Right atrium auricular region (tissue), 2 donors: Measurements from ENCODE around the gene C5orf58. TPM values are rescaled to one million over a fixed set of nuclear protein-coding genes. Genes with fewer than 3 reads are reported as not detected.

Source experiments
- DNase-seq: peaks from one replicate; pipeline ENCODE4 v3.0.0-alpha.2; 2019; ENCODE audit warnings: low spot score
- H3K27ac ChIP-seq, 2 donors: fragments of 200-600 bp; sonication (generic); 1 replicate in 1 of 2; 2 replicates in 1 of 2; pipeline ENCODE4 v1.5.1; 2016 to 2019
- H3K27me3 ChIP-seq, 2 donors: fragments of 200-600 bp; sonication (generic); one replicate each; pipeline versions ENCODE4 v1.5.1 to v1.6.0; 2017 to 2019
- H3K36me3 ChIP-seq: fragments of 200-600 bp; sonication (generic); one replicate; pipeline ENCODE4 v1.5.1; 2016
- H3K4me1 ChIP-seq, 2 donors: fragments of 200-600 bp; sonication (generic); one replicate each; pipeline versions ENCODE4 v1.5.1 to v1.6.0; 2017 to 2019
- H3K4me3 ChIP-seq, 2 donors: fragments of 200-600 bp; sonication (generic); 1 replicate in 1 of 2; 2 replicates in 1 of 2; pipeline ENCODE4 v1.5.1; 2017 to 2019; ENCODE audit warnings: mild to moderate bottlenecking in 1 of 2, moderate library complexity in 1 of 2
- H3K9me3 ChIP-seq, 2 donors: fragments of 200-600 bp; sonication (generic); one replicate each; pipeline ENCODE4 v1.5.1; 2019
- CTCF ChIP-seq, 2 donors: fragments of 200-600 bp; sonication (generic); IDR thresholded peaks; one replicate each; pipeline ENCODE4 v1.5.1; 2019; ENCODE audit warnings: antibody characterized with exemption in 2 of 2
- total RNA-seq, 2 donors: library from RNA; depleted of rRNA; stranded (reverse); fragments of >200 nt; gene quantifications; one replicate each; pipeline ENCODE4 v1.1.0, GENCODE V29; 2016

Gene C5orf58
- total RNA-seq, 2 donors from 2014 or later = not detected

DNA sequence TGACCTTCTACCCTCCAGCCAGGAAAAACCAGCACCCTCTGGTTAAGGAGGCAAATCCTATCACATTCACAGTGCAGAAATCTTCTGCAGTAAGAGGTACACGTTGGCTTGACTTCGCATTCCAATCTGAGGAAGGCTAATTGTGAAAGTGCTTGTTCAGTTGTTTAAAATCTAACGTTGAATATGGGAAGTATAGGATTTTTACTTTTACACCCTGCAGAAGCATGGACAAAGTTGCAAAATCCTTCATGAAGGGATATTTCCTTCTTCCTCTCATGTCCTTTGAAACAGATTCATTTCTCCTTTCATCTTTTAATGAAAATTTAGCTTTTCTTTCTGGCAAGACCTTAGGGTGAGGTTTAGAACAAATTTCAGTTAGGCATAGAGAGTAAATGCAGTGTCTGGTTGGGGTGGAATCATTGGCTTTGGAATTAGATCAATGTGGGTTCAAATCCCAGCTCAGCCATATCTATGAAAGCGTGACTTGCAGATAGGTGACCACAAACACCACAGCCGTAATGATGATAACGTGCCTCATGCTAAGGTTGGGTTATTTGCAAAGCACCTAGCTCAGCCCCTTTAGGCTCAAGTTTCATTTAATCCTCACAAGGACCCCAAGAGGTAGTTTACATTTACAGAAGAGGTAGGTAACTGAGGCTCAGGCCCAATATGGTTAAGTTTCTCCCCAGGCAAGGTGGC, 42.2 kb upstream of the C5orf58 start:
- Histone ChIP-seq H3K4me1 (no peaks in the 10 kb centered on the region), H3K27ac (no peak overlapping the region), H3K27me3 (no peaks in the 10 kb centered on the region), H3K9me3 (no peaks in the 10 kb centered on the region), H3K36me3 (no peaks in the 10 kb centered on the region), H3K4me3 (no peak overlapping the region)
- TF ChIP-seq CTCF (IDR thresholded peaks at IDR 0.05) = no peak
- no peak for DNase-seq

GRCh38 chr5:170192829-170193228, 40.0 kb upstream of the C5orf58 start:
- DNase-seq = no peak
- Histone ChIP-seq H3K4me1 (no peaks in the 10 kb centered on the region), H3K36me3 (no peaks in the 10 kb centered on the region), H3K27me3 (no peaks in the 10 kb centered on the region), H3K4me3 (no peak overlapping the region), H3K9me3 (no peaks in the 10 kb centered on the region), H3K27ac (no peak overlapping the region)
- no peak for TF ChIP-seq CTCF (IDR thresholded peaks at IDR 0.05)

DNA sequence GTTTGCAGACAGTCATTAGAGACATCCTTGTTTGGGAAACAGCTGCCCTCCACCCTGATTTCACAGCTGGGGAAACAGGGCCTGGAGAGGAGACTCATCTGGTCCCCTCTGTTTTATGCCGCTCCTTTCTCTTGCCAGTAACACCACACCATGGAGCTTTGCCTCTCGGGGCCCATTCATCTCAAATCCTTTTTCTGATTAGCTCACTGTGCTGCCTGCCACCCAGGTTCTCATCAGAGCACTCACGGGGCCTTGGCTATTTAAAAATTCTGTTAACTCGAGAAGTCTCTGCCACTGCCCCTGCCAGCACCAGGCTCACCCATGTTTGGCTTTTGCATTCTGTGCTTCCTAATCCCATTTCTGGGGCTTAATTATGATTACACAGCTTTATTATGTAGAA, 36.8 kb upstream of the C5orf58 start:
- no peak overlapping the region for H3K4me3 ChIP-seq
- H3K27me3 ChIP-seq = no peaks in the 10 kb centered on the region
- H3K27ac ChIP-seq = no peak overlapping the region
- DNase-seq = no peak
- no peaks in the 10 kb centered on the region for H3K36me3 ChIP-seq
- no peaks in the 10 kb centered on the region for H3K4me1 ChIP-seq
- no peak for TF ChIP-seq CTCF (IDR thresholded peaks at IDR 0.05)
- H3K9me3 ChIP-seq = no peaks in the 10 kb centered on the region

DNA sequence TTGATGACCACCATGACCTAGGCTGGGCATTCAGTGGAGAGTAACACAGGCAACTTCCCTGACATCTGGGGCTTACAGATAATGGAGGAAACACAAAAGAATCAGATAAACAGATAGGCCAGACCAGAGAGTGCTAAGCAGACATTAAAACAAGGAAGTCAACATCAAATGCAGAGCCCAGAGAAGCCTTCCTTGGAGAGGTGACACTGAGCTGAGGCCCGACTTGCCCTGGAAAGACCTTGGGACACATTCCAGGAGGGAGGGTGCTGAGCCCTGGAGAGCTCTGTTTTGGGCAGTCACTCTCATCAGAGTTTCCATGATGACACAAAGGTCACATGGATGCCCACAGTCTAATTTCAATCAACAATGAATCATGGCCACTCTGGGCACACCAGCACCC, 31.9 kb upstream of the C5orf58 start:
- H3K9me3 ChIP-seq = no peaks in the 10 kb centered on the region
- H3K27ac ChIP-seq = no peak overlapping the region
- H3K36me3 ChIP-seq = no peaks in the 10 kb centered on the region
- no peak for DNase-seq
- no peak for TF ChIP-seq CTCF (IDR thresholded peaks at IDR 0.05)
- no peaks in the 10 kb centered on the region for H3K27me3 ChIP-seq
- H3K4me3 ChIP-seq = no peak overlapping the region
- no peaks in the 10 kb centered on the region for H3K4me1 ChIP-seq

GRCh38 chr5:170201311-170201710, 31.5 kb upstream of the C5orf58 start:
- H3K9me3 ChIP-seq = no peaks in the 10 kb centered on the region
- H3K4me1 ChIP-seq = no peaks in the 10 kb centered on the region
- no peak for TF ChIP-seq CTCF (IDR thresholded peaks at IDR 0.05)
- DNase-seq = no peak
- H3K4me3 ChIP-seq = no peak overlapping the region
- no peak overlapping the region for H3K27ac ChIP-seq
- H3K27me3 ChIP-seq = no peaks in the 10 kb centered on the region
- no peaks in the 10 kb centered on the region for H3K36me3 ChIP-seq

DNA sequence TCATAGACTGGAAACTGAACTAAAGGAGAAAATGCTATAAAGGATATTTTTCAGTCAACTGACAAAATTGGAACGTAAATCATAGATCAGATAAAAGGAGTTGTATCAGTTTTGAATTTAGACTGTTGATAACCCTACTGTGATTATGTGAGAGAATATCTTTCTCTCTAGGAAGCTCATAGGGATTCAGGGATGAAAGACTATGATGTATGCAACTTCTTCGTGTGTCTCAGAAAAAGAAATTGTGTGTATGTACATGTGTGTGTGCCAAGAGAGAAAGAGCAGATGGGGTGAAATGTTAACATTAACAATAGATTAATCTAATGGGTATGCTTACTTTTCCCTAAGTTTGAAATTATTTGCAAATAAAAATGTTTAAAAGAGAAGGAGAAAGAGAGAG, 30.7 kb upstream of the C5orf58 start:
- no peak overlapping the region for H3K4me3 ChIP-seq
- TF ChIP-seq CTCF (IDR thresholded peaks at IDR 0.05) = no peak
- DNase-seq = no peak
- no peaks in the 10 kb centered on the region for H3K9me3 ChIP-seq
- no peaks in the 10 kb centered on the region for H3K36me3 ChIP-seq
- no peak overlapping the region for H3K27ac ChIP-seq
- no peaks in the 10 kb centered on the region for H3K27me3 ChIP-seq
- no peaks in the 10 kb centered on the region for H3K4me1 ChIP-seq
